Measurements from ENCODE around the gene HMCN2.
"Not testable (repeated sequence)": the region's sequence is repeated elsewhere in the genome, so short reads cannot be mapped to it uniquely, and the experiment has no call there.

Gene HMCN2

GRCh38 chr9:130276955-130277354 lies 11.4 kb downstream of the HMCN2 start:
- no peak for TF ChIP-seq CTCF (IDR thresholded peaks at IDR 0.05; ENCODE audit: borderline replicate concordance, insufficient read depth, low read depth, low read length)

GRCh38 chr9:130277525-130277924 lies 12.0 kb downstream of the HMCN2 start:
- H3K4me3 ChIP-seq (ENCODE audit: low read depth, low read length), result not testable (repeated sequence)

More at GRCh38 chr9:130276955-130277354, 11.4 kb downstream of the HMCN2 start:
- H3K4me3 ChIP-seq (ENCODE audit: low read depth, low read length), result no peak overlapping the region

DNA sequence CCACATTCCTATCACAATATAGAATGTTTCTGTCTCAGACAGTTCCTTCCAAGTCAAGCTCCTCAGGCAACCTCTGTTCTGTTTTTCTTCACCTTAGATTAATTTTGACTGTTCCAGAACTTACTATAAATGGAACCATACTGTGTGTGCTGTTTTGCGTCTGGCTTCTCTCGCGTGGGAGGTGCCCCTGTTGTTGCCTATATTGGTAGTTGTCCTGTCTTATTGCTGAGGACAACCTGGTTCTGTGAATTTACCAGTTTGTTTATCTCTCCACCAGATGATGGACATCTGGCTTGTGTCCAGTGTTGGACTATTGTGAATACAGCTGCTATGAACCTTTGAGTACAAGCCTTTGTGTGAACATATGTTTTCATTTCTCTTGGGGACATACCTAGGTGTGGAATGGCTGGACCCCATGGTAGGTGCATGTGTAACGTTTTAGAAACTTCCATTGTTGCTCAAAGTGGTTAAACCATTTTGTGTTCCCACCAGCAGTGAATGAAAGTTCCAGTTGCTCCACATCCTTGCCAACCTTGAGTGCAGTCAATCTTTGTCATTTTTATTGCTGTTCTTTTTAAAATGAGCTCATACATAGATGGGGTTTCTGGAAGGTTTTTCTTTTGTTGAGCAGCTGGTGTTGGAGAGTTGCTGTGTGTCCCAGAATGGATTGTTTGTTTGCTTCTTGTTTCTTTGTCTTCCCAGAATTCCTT lies 18.1 kb downstream of the HMCN2 start:
- no peak for TF ChIP-seq CTCF (IDR thresholded peaks at IDR 0.05; ENCODE audit: borderline replicate concordance, insufficient read depth, low read depth, low read length)
- no peak overlapping the region for H3K4me3 ChIP-seq (ENCODE audit: low read depth, low read length)

DNA sequence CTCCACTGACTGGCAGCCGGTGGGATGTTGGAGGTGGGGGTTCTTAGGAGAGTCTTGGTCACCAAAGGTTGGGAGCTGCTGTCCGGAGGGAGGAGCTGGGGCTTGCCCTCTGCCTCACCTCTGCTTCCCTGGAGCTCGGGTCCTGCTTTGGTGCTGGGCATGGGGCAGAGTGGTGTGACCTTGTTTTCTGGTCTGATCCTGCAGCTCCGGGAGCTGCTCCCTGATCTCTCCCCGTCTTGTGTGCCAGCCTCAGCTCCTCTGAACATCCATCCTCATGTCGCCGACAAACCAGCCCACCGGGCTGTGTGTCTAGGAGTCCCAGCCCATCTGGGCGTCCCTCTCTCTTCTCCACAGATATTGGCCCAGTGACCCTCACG lies 18.7 kb downstream of the HMCN2 start:
- no peak for TF ChIP-seq CTCF (IDR thresholded peaks at IDR 0.05; ENCODE audit: borderline replicate concordance, insufficient read depth, low read depth, low read length)
- H3K4me3 ChIP-seq (ENCODE audit: low read depth, low read length), result no peak overlapping the region

- no peak overlapping the region for H3K4me3 ChIP-seq (ENCODE audit: low read depth, low read length)
- TF ChIP-seq CTCF (IDR thresholded peaks at IDR 0.05; ENCODE audit: borderline replicate concordance, insufficient read depth, low read depth, low read length), result no peak
Observed at GRCh38 chr9:130284690-130285089, 19.1 kb downstream of the HMCN2 start.

- no peak for TF ChIP-seq CTCF (IDR thresholded peaks at IDR 0.05; ENCODE audit: borderline replicate concordance, insufficient read depth, low read depth, low read length)
Observed at GRCh38 chr9:130285271-130285670, 19.7 kb downstream of the HMCN2 start.

DNA sequence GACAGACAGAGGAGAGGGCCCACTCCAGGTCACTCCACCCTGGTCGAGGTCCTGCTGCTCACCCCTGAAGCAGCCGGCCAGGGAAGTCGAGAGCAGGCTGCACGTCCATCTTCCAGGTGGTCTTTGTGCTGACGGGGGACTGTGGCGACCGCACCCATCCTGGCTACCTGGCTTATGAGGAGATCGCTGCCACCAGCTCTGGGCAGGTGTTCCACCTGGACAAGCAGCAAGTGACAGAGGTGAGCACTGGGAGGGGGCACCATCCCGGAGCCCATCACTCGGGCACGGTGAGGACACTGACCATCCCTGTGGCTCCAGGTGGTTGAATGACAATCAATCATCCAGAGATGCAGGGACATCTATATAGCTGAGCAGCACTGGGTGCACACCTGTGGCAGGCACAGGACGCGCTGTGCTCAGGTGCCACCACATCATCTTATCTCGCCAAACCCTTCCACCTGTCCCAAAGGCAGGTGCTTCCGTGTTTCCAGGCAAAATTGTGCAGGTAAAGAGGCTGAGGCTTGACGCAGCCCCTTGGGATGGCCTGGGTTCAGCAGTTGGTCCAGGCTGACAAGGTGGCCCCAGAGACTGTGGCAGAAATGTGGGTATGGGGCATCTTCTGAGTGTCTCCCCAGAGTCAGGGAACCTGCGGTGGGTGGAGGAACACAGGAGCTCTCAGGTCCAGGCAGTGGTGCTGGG lies 20.7 kb downstream of the HMCN2 start:
- TF ChIP-seq CTCF (IDR thresholded peaks at IDR 0.05; ENCODE audit: borderline replicate concordance, insufficient read depth, low read depth, low read length), result no peak
- no peak overlapping the region for H3K4me3 ChIP-seq (ENCODE audit: low read depth, low read length)

More at GRCh38 chr9:130285271-130285670, 19.7 kb downstream of the HMCN2 start:
- H3K4me3 ChIP-seq (ENCODE audit: low read depth, low read length), result no peak overlapping the region

Data from GM12875 (cell line).